ENCODE measurements around the gene TMEM238. TPM values are rescaled to one million over a fixed set of nuclear protein-coding genes. Genes with fewer than 3 reads are reported as not detected.

TMEM238 gene
- total and polyA plus RNA-seq, 9 of the 15 experiments (the other 6 are each of a cell fraction or from before 2014, with no cell fraction given), result 0.18 to 5.1 (median 1.3) TPM; not detected in 4

GRCh38 chr19:55353803-55354697, 30.0 kb downstream of the TMEM238 start:
- DNase-seq (ENCODE audit: extremely low read depth in 1 of 4, low spot score in 3 of 4) (peak; percentile 82 to 97 (median 97)), ATAC-seq (peak; percentile 96), FAIRE-seq (peak; percentile 81)
- peak overlapping the region; percentile 49; the same call in 2 of the 3 replicates for H3K27ac ChIP-seq (ENCODE audit: extremely low read depth, low read depth, low read length)
- H3K79me2 ChIP-seq (ENCODE audit: control insufficient read depth, insufficient read depth, low read length), result no peaks in the 10 kb centered on the region
- H3K36me3 ChIP-seq (ENCODE audit: control insufficient read depth, insufficient read depth, low read length), result no peaks in the 10 kb centered on the region
- H2AFZ ChIP-seq (ENCODE audit: low read depth, low read length), result peak overlapping the region; percentile 88
- ChIA-PET CTCF (ENCODE audit: low intra/inter-chr PET ratio) (no interaction called here), POLR2A (interaction anchor here (0.9 to 2.4 kb wide), 4 partner anchors 13 to 83 kb away, joined by 3 to 11 read pairs (median 5); partner anchors contain the start of genes KMT5C and UBE2S)
- intact Hi-C loops (cut with micrococcal nuclease) (no loop called here), in situ Hi-C loops (cut with MboI) (no loop called here)
- BruUV-seq (replicated peaks), result no TSS peak
- H3K9me1 ChIP-seq (ENCODE audit: control insufficient read depth, insufficient read depth, low read length), result no peaks in the 10 kb centered on the region
- H3K4me1 ChIP-seq (replicated peaks in 1 of 2; ENCODE audit: control insufficient read depth in 2 of 2, insufficient read depth in 2 of 2, low read length in 2 of 2), result peaks cover 4 to 50% of the 10 kb centered on the region in 2 experiments; a peak in 4 of 5 replicates
- H3K4me2 ChIP-seq (ENCODE audit: insufficient read depth, low read length), result peak overlapping the region; percentile 85
- peak overlapping the region; percentile 64 for H3K4me3 ChIP-seq
- H4K20me1 ChIP-seq (replicated peaks; ENCODE audit: control insufficient read depth, insufficient read depth, low read length), result peaks cover 6% of the 10 kb centered on the region; the same call in 1 of the 2 replicates
- peak overlapping the region; percentile 50 to 92 for H3K9ac ChIP-seq (ENCODE audit: insufficient read depth in 1 of 2, low read depth in 2 of 2, low read length in 2 of 2)
- 0% methylated on average over 14 of the region's 72 CpGs for WGBS (ENCODE audit: insufficient coverage, low coverage, missing lambda C conversion rate)
- H3K9me3 ChIP-seq (replicated peaks; ENCODE audit: control insufficient read depth, insufficient read depth, low read depth, low read length), result no peaks in the 10 kb centered on the region
- H3K27me3 ChIP-seq (ENCODE audit: control insufficient read depth in 2 of 2, insufficient read depth in 2 of 2, low read length in 2 of 2), result peaks cover 9 to 21% of the 10 kb centered on the region in 2 experiments; a peak in 4 of 5 replicates
- no peak for TF ChIP-seq PHF21A (IDR thresholded peaks at IDR 0.05; ENCODE audit: borderline replicate concordance, low read depth)
- TF ChIP-seq SP1 (CRISPR knock-in tag; IDR thresholded peaks at IDR 0.05), result peak; percentile 63
- TF ChIP-seq MLLT1 (IDR thresholded peaks at IDR 0.05), result no peak
- no peak for TF ChIP-seq ZNF764 (CRISPR knock-in tag; IDR thresholded peaks at IDR 0.05; ENCODE audit: low read depth)
- no peak for TF ChIP-seq FOXP4 (CRISPR knock-in tag; IDR thresholded peaks at IDR 0.05; ENCODE audit: borderline replicate concordance)
- TF ChIP-seq TAF1 (IDR thresholded peaks at IDR 0.05; ENCODE audit: control insufficient read depth, extremely low read depth, insufficient read depth, low read length, severe bottlenecking), result peak; percentile 25
- TF ChIP-seq CGGBP1 (CRISPR knock-in tag; IDR thresholded peaks at IDR 0.05), result no peak
- TF ChIP-seq SMAD1 (IDR thresholded peaks at IDR 0.05; ENCODE audit: low read depth, low read length, partially characterized antibody), result no peak
- no peak for TF ChIP-seq PRMT5 (CRISPR knock-in tag; IDR thresholded peaks at IDR 0.05)
- TF ChIP-seq SMAD3 (CRISPR knock-in tag; conservative IDR thresholded peaks at IDR 0.05), result no peak
- no peak; the same call in 1 of the 2 replicates for TF ChIP-seq FOXP1 (CRISPR knock-in tag; IDR thresholded peaks at IDR 0.05)
- TF ChIP-seq HDAC6 (IDR thresholded peaks at IDR 0.05; ENCODE audit: low read depth, low read length), result no peak
- no peak for TF ChIP-seq ZNF780A (CRISPR knock-in tag; IDR thresholded peaks at IDR 0.05)
- TF ChIP-seq SIRT6 (IDR thresholded peaks at IDR 0.05; ENCODE audit: low read depth, low read length), result no peak
- no peak for TF ChIP-seq CEBPG (CRISPR knock-in tag; IDR thresholded peaks at IDR 0.05)
- TF ChIP-seq CEBPG (tag; conservative IDR thresholded peaks at IDR 0.05 in 1 of 2, IDR thresholded peaks at IDR 0.05 in 1 of 2), result no peak
- no peak for TF ChIP-seq TCF15 (CRISPR knock-in tag; IDR thresholded peaks at IDR 0.05)
- TF ChIP-seq RB1 (IDR thresholded peaks at IDR 0.05; ENCODE audit: low read depth), result peak; percentile 52; the same call in 1 of the 2 replicates

All from K562 (cell line).